Measurements from ENCODE around the gene CHRM5. TPM values are rescaled to one million over a fixed set of nuclear protein-coding genes. Genes with fewer than 3 reads are reported as not detected.

Gene CHRM5
- total and polyA plus RNA-seq, 9 of the 15 experiments (the other 6 are each of a cell fraction or from before 2014, with no cell fraction given): not detected

- no peaks in the 10 kb centered on the region for H4K20me1 ChIP-seq (replicated peaks; ENCODE audit: control insufficient read depth, insufficient read depth, low read length)
- H3K27ac ChIP-seq (ENCODE audit: extremely low read depth, low read depth, low read length): no peak overlapping the region
- WGBS (ENCODE audit: insufficient coverage, low coverage, missing lambda C conversion rate): 41% methylated on average over 5 of the region's 5 CpGs
- H3K36me3 ChIP-seq (ENCODE audit: control insufficient read depth, insufficient read depth, low read length): no peaks in the 10 kb centered on the region
- ATAC-seq (peak; percentile 83), DNase-seq (ENCODE audit: extremely low read depth in 1 of 4, low spot score in 3 of 4) (peak; percentile 28 to 60 (median 36)), FAIRE-seq (peak; percentile 65)
- H3K9me1 ChIP-seq (ENCODE audit: control insufficient read depth, insufficient read depth, low read length): no peaks in the 10 kb centered on the region
- CTCF ChIA-PET (ENCODE audit: low intra/inter-chr PET ratio): interaction anchor here (0.8 to 2.6 kb wide), 3 partner anchors 48 to 258 kb away, joined by 3 to 18 read pairs (median 4); partner anchors contain the start of gene KATNBL1
- BruUV-seq (replicated peaks): no TSS peak
- intact Hi-C loops (cut with micrococcal nuclease) (loop anchor here (1.0 to 2.0 kb wide), 3 partner anchors 45 to 478 kb away; partner anchors contain the start of gene KATNBL1), in situ Hi-C loops (cut with MboI) (no loop called here)
- POLR2A ChIA-PET: interaction anchor here (0.7 to 2.6 kb wide), 8 partner anchors 8 to 257 kb away, joined by 3 to 12 read pairs (median 5); partner anchors contain the start of genes EMC7, LPCAT4 and PGBD4
- no peaks in the 10 kb centered on the region for H3K79me2 ChIP-seq (ENCODE audit: control insufficient read depth, insufficient read depth, low read length)
- no peaks in the 10 kb centered on the region for H3K4me1 ChIP-seq (replicated peaks in 1 of 2; ENCODE audit: control insufficient read depth in 2 of 2, insufficient read depth in 2 of 2, low read length in 2 of 2)
- H3K4me2 ChIP-seq (ENCODE audit: insufficient read depth, low read length): no peak overlapping the region
- no peaks in the 10 kb centered on the region for H3K9me3 ChIP-seq (replicated peaks; ENCODE audit: control insufficient read depth, insufficient read depth, low read depth, low read length)
- no peak overlapping the region for H3K9ac ChIP-seq (ENCODE audit: insufficient read depth in 1 of 2, low read depth in 2 of 2, low read length in 2 of 2)
- H2AFZ ChIP-seq (ENCODE audit: low read depth, low read length): peak overlapping the region; percentile 73
- no peaks in the 10 kb centered on the region for H3K27me3 ChIP-seq (ENCODE audit: control insufficient read depth in 2 of 2, insufficient read depth in 2 of 2, low read length in 2 of 2)
- no peak overlapping the region for H3K4me3 ChIP-seq
- TF ChIP-seq EP400 (IDR thresholded peaks at IDR 0.05): peak; percentile 31
- peak; percentile 53; the same call in 1 of the 2 replicates for TF ChIP-seq ARID3A (IDR thresholded peaks at IDR 0.05; ENCODE audit: borderline replicate concordance, low read depth, low read length)
- peak; percentile 65 to 84 (median 73); a peak in 5 of 6 replicates for TF ChIP-seq CTCF (IDR thresholded peaks at IDR 0.05 in 2 of 3, conservative IDR thresholded peaks at IDR 0.05 in 1 of 3; ENCODE audit: insufficient read depth in 2 of 3, low read depth in 1 of 3, low read length in 3 of 3)
- peak; percentile 57 for TF ChIP-seq SMC3 (conservative IDR thresholded peaks at IDR 0.05; ENCODE audit: insufficient read depth, low read depth, low read length)
- TF ChIP-seq RAD21 (CRISPR knock-in tag; conservative IDR thresholded peaks at IDR 0.05 in 1 of 2, IDR thresholded peaks at IDR 0.05 in 1 of 2): peak; percentile 68 to 91
- TF ChIP-seq REST (IDR thresholded peaks at IDR 0.05; ENCODE audit: borderline replicate concordance): peak; percentile 72; the same call in 1 of the 2 replicates
- TF ChIP-seq REST (CRISPR knock-in tag; IDR thresholded peaks at IDR 0.05; ENCODE audit: low read depth): no peak
Observed at GRCh38 chr15:34109797-34110663, 141.7 kb downstream of the CHRM5 start.

Measured in K562 (cell line).